ENCODE results near the gene ZBTB5. TPM values are rescaled to one million over a fixed set of nuclear protein-coding genes. Genes with fewer than 3 reads are reported as not detected.

ZBTB5 gene
- total and polyA plus RNA-seq, 9 of the 15 experiments (the other 6 are each of a cell fraction or from before 2014, with no cell fraction given) = 2.3 to 43.2 (median 15.5) TPM

- TF ChIP-seq MGA (IDR thresholded peaks at IDR 0.05) (no peak), MTF1 (CRISPR knock-in tag; IDR thresholded peaks at IDR 0.05; ENCODE audit: borderline replicate concordance) (no peak), ZNF280B (CRISPR knock-in tag; IDR thresholded peaks at IDR 0.05) (no peak), SREBF2 (CRISPR knock-in tag; IDR thresholded peaks at IDR 0.05) (no peak), CHCHD3 (CRISPR knock-in tag; IDR thresholded peaks at IDR 0.05) (no peak), ZKSCAN1 (IDR thresholded peaks at IDR 0.05; ENCODE audit: low read depth, low read length) (peak; percentile 53), SMAD2 (IDR thresholded peaks at IDR 0.05; ENCODE audit: low read depth, low read length) (no peak)
Observed at GRCh38 chr9:37464426-37465248, 613 bp downstream of the ZBTB5 start (continued).

All from K562 (cell line).